ENCODE measurements around the gene DNAJC18.
"Not testable (repeated sequence)": the region's sequence is repeated elsewhere in the genome, so short reads cannot be mapped to it uniquely, and the experiment has no call there.

DNA sequence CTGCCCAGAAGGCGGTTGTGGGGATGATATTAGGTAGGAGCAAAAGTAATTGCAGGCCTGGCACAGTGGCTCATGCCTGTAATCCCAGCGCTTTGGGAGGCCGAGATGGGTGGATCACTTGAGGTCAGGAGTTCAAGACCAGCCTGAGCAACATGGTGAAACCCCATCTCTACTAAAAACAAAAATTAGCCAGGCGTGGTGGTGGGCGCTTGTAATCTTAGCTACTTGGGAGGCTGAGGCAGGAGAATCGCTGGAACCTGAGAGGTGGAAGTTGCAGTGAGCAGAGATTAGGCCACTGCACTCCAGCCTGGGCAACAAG, 43.5 kb upstream of the DNAJC18 start:
- TF ChIP-seq CTCF, POLR2A, POLR2AphosphoS5 (IDR thresholded peaks at IDR 0.05): not testable (repeated sequence)
